Activated CD8-positive, alpha-beta memory T cell treated with anti-CD3 and anti-CD28 coated beads, Interleukin-2, amount 50 U/mL, for 48 hours (primary cell): Measurements from ENCODE around the gene VASH1.
A peak's percentile ranks its signal among the peaks of the same experiment; 100 is the strongest.

ENCODE experiments used
- DNase-seq: peaks from one replicate; pipeline ENCODE4 v3.0.0-alpha.2; 2020

VASH1 gene

GRCh38 chr14:76752744-76753143 lies 8.5 kb upstream of the VASH1 start:
- no peak for DNase-seq

DNA sequence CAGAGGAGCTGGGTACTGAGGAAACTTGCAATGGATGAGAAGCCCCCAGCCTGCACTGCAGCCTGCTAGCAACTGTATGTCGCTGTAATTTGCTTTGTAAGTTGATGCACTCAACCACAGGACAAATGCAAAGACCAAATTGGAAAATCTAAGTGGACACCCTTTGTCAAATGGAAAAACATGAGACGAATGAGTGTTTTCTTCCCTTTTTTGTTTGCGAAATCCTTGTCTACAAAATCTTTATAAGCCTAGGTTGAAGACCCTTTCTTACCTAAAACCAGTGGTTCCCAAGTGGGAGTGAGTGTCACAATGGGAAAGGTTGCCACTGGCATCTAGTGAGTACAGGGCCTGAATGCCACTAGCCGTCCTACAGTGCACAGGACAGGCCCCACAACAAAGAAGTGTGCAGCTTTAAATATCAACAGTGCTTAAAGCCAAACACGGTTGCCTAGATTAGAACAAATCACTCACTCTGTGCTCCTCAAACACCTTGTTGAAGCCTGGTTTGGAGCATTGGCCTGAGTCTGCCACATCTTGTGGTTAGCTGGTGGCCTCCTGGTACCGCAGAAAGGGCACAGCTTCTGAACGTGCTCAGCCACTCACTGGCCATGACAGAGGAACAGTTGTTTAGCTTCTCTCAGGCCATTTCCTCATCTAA lies 7.6 kb upstream of the VASH1 start:
- DNase-seq: no peak

- no peak for DNase-seq
Measured at GRCh38 chr14:76754586-76754985, 6.7 kb upstream of the VASH1 start.

DNA sequence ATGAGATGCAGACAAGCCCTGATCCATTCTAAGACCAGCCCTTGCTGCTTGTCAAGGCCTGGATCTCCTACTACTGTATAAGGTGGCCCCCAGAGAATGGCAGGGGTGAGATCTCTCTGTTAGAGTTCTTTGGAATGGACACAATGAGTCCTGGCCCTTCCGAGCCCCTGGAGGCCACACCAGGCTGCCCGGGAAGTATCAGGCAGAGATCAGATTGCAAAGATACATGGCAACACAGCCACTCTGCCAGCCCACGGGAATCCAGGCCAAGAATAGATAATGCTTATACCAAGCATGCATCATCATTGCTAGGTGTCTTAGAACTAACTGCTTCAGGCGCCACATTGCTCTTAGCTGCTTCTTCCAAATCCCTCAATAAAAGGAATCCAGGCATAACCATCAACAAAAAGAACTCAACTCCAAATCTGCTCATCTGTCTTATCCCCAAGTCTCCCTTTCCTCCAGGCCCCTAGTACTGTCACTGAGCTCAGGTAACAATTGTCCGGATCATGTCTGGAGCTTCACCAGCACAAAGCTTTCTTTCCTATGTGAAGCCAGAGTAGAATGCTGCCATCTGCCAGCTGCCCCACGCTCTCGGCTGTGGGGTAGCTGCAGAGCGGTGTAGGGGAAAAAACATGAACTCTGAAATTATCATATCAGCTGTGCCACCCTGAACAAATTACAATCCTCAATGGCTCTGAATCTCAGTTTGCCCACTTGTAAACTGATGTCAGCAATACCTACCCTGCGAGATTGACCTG lies 5.5 kb upstream of the VASH1 start:
- DNase-seq: no peak

- no peak for DNase-seq
Measured at GRCh38 chr14:76756371-76756750, 4.9 kb upstream of the VASH1 start.

GRCh38 chr14:76759589-76759988 lies 1.7 kb upstream of the VASH1 start:
- peak; percentile 37 for DNase-seq

DNA sequence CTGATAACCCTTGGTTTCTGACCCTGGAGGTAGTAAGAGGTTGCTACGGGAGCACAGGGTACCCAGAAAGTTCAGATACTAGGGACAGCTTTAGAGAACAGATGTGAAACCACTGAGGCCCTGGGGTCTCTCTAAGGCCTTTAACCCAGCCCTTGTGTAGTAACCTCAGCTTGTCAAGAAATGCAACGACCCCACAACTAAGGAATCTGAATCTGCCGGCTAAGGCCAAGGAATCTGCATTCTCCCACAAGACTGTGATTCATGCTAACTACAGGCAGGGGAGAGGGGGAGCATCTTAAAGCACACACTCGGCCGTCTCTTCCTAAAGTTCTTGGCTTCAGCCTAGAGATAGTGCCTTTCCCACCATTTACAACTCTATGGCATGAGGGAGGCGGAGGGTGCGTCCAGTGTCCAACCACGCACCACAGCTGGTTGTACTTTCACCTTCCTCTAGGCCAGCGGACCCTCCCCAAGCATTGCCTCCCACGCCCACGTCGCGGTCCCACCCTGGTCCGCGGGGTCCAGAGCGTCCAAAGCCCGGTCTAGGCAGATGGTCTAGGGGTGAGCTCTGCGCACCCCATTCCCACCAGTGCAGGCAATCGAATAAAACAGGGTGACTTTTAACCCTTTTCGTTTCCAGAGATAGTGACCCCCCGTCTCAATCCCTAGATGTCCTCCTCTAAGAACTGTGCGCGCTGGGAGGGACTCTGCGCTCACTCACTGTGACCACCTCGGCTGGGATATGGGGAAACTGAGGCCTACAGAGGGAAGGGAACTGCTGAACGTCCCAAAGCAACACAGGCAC lies 735 bp upstream of the VASH1 start:
- peak; percentile 46 for DNase-seq

DNA sequence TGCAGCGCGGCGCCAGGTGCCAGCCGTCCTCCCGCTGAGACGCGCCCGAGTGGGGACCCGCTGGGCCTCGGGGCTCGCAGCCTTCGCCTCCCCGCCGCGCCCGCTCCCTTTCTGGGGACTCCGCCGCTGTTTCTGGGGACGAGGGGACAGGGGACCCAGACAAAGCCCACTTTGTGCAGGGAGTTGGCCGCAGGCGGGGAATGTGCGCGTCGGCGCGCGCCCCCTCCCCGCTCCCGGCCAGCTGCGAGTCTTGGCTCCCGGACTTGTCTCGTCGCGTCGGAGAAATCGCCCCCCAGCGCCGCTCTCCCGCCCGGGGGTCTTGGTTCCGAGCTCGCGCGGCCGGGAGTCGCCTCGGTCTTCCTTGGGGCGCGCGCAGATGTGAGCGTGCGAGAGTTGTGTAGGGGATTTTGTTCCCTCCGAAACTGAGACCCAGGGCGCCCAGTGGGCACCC lies 717 bp downstream of the VASH1 start:
- DNase-seq: peak; percentile 56

- peak; percentile 46 for DNase-seq
Measured at GRCh38 chr14:76762411-76763095, 1.3 kb downstream of the VASH1 start.

DNA sequence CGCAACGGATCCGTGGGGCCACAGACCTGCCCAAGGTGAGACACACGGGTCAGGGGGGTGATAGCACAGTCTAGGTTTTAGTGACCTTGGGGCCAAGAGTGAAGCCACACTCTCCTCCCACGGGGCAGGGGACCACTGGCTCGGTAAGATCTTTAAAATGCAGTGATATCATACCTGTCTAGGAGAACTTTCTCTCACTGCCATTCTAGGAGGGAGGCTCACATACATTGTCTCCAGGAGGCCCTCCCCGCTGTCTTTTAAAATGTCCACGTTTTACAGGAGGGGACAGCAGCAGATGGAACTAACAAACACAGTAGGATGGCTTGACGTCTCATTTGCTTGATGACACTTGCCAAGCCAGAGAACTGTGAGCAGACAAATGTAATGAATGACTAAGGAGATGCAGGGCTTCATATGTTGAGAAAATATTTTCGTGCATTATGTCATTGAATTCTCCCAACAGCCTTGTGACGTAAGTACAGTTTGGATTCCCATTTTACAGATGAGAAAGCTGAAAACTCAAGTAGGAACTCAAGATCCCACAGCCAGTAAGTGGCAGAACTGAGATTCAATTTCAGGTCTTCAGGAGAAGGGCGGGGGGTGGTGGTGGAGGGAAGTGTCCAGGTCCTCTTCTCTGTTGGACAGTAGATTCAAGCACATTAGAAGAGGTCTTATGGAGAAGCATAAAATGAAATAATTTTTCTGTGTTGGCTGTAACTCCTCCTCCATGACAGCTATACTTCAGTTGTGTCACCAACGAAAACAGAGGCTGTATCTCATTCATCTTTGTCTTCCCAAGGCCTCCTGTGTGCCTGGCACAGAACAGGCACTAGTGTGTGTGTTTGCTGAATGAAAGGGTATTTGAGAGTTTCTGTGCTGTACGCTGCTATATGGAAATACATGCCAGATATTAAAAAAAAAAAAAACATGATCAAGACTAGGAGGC lies 2.1 kb downstream of the VASH1 start:
- peak; percentile 13 for DNase-seq

GRCh38 chr14:76765461-76765931 lies 4.2 kb downstream of the VASH1 start:
- peak; percentile 36 for DNase-seq

DNA sequence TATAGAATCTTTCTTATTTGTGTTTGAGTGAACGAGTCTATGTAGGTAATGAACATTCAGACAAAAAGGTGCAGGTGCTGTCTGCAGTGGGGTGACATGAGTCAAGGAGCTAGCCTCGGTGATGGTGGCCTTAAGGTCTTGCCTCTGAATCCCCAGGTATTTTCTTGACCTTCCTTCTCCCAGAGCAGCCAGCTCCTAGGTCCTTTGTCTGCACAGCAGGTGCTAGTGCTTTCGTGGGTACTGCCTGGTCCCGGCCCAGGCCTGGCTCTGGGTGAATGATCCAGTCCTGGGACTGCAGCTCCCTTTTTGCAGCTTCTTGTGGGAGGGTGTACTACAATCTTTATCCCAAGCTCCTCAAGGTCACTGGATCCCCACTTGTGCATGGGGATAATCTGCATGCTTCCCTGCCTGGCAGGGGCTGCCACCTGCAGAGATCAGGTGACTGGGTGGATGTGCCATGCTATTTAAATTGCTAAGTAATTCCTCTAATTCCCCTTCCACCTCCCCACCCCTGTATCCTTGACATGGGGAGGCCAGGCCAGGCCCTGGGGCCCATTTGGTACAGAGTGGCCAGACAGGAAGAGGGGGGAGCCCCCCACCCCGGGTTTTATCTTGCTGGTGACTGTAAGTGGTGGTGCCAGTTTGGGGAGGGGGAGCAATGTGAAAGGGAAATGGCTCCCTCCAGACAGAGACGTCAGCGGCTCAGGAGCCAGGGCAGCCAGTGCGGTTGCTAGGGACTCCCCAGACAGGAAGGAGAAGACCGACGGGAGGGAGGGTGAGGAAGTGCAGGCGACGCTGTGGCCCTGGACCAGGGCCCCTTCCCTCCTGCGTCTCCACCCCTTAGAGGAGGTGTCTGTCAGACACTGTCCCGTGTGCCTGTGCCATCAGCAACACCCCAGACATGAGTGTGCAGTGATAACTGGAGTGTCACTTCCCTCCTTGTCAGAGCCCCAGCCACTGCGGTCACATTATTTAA lies 6.7 kb downstream of the VASH1 start:
- DNase-seq: peak; percentile 71

DNA sequence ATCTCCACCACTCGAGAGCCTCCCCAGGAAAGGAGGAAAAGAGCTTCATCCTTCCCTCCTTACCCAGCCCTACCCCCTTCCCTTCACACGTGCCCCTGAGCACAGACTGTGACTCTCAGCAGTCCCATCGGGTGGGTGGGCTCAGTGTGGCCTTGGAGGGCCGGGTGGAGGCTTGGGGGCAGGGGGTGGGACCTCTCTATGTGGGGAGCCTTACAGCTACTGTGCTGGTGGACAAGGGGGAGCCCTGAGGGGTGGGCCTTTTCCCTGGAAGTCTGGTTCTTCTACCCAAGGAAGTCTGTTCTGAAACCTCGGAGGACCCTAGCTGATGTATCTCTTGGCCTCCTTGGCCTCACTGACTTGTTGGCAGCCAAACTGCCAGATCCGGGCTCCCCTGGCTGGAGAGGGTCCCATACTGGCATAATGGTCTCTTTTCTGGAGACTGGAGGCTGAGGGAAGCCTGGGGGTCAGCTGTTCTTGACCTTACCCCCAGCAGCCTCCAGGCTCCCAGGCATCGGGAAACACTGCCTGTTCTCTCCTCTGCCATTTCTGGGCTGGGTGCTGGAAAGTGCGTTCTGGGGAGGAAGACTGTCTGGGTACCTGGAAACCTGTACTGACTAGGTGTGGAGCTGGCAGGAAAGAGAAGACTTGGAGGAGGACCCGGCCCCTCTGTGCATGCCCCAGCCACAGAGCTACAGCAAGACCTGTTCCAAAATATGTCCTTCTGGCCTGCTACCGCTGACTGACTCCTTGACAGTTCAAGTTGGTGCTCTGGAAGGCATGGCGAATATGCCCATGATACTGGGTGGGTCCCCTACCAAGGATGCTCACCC lies 7.6 kb downstream of the VASH1 start:
- no peak for DNase-seq

GRCh38 chr14:76769636-76770292 lies 8.5 kb downstream of the VASH1 start:
- peak; percentile 47 for DNase-seq

GRCh38 chr14:76770521-76771436 lies 9.5 kb downstream of the VASH1 start:
- peak; percentile 43 for DNase-seq

DNA sequence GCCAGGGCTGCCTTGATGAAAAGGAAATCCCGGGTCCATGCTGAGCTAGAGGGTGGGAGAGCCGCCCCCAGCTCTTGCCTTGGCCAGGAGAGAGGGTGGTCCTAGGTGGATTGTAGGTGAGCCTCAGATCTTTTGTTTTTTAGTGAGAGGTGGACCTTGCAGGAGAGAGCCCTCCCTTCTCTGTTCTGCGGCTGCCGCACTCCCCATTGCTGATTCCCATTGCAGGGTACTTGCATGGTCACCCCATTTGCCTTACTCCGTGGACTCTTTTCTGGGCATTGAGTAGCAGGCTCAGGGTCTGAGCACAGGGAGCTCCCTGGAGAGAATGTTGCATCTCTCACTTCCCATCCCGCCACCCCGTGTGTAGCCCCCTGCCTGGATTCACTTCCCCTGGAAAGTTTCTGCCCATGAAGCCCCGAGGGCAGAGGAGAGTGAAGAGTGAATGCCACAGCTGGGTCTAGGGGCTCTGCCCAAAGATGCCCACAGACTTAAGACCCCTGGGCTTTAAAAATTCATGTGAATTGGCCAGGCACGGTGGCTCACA lies 10.2 kb downstream of the VASH1 start:
- peak; percentile 38 for DNase-seq
